ENCODE data around the gene AACS. TPM values are rescaled to one million over a fixed set of nuclear protein-coding genes. Genes with fewer than 3 reads are reported as not detected.

AACS gene
- total RNA-seq, 3 donors from 2014 or later (not counting 1 experiment from before 2014, with no cell fraction given): 14.6 to 20.4 (median 18.1) TPM

DNA sequence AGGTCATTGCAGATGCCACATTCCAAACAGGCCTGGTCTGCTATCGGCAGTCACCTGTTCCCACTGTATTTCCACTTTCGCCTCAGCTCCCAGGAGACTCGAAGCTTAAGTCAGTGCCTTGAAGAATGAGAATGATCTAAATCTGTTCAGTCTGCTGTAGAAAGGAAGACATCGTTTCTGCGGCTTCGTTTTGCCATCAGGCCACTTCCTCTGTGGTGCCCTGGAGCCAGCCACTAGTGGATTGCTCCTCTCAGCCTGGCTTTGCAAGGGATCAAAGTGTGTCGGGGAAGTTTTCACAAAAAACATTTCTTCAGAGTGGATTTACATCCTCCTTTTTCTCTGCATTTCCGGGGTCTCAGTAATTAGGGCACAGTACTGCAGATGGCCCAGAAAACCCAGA is 66.7 kb downstream of the AACS start:
- no peak for DNase-seq
- Mint-ChIP-seq H3K27ac (no peak overlapping the region), H3K4me1 (no peaks in the 10 kb centered on the region), H3K4me3 (no peak overlapping the region), H3K9me3 (no peaks in the 10 kb centered on the region), H3K36me3 (no peaks in the 10 kb centered on the region), H3K27me3 (ENCODE audit: low read depth in 2 of 2) (no peaks in the 10 kb centered on the region)
- Histone ChIP-seq H3K36me3 (ENCODE audit: control insufficient read depth, insufficient read depth, low read length) (no peaks in the 10 kb centered on the region), H3K4me1 (ENCODE audit: control insufficient read depth, insufficient read depth, low read length) (no peaks in the 10 kb centered on the region), H3K4me3 (ENCODE audit: low read length) (no peak overlapping the region), H3K9me3 (ENCODE audit: control insufficient read depth, insufficient read depth, low read length) (no peaks in the 10 kb centered on the region), H3K27ac (ENCODE audit: low read length) (no peak overlapping the region), H3K27me3 (ENCODE audit: control insufficient read depth, insufficient read depth, low read length) (no peaks in the 10 kb centered on the region)
- intact Hi-C loops (cut with micrococcal nuclease): no loop called here
- 85% methylated on average over 8 of the region's 8 CpGs for WGBS (ENCODE audit: insufficient coverage)
- ATAC-seq: no peak
- TF ChIP-seq, protein P1, sequence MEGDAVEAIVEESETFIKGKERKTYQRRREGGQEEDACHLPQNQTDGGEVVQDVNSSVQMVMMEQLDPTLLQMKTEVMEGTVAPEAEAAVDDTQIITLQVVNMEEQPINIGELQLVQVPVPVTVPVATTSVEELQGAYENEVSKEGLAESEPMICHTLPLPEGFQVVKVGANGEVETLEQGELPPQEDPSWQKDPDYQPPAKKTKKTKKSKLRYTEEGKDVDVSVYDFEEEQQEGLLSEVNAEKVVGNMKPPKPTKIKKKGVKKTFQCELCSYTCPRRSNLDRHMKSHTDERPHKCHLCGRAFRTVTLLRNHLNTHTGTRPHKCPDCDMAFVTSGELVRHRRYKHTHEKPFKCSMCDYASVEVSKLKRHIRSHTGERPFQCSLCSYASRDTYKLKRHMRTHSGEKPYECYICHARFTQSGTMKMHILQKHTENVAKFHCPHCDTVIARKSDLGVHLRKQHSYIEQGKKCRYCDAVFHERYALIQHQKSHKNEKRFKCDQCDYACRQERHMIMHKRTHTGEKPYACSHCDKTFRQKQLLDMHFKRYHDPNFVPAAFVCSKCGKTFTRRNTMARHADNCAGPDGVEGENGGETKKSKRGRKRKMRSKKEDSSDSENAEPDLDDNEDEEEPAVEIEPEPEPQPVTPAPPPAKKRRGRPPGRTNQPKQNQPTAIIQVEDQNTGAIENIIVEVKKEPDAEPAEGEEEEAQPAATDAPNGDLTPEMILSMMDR (IDR thresholded peaks at IDR 0.05): no peak

DNA sequence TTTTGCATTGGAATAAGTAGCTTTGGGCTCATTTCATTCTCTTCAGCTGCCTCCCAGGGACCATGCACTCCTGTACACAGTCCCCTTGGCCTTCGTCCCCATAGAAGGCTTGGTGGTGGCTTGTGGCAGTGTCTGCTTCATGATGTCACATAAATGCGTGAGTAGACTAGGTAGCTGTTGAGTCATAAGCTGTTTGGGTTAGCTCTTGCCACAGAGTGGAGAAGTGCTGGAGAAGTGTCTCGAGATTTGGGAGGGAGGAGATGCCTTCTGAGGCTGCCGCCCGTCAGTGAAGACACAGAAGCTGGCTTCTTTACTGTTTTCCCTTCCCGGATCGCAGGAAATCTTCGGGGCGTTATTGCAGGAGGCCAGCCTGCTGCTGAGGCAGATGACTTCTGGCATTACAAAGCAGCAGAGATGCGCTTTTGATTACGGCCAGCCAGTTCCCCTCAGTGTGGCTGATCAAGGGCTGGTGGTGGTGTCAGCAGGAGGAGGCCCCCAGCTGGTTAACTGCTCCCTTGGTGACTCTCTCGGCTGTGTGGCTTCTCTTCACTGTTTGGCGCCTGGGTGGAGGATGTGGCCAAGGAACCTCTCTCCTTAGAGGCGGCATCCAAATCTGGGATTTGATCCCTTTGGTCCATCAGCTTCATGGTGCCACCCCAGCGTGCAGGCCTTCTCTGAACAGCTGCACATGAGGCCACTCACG is 67.6 kb downstream of the AACS start:
- Histone ChIP-seq H3K4me1 (ENCODE audit: control insufficient read depth, insufficient read depth, low read length) (no peaks in the 10 kb centered on the region), H3K9me3 (ENCODE audit: control insufficient read depth, insufficient read depth, low read length) (no peaks in the 10 kb centered on the region), H3K4me3 (ENCODE audit: low read length) (no peak overlapping the region), H3K36me3 (ENCODE audit: control insufficient read depth, insufficient read depth, low read length) (no peaks in the 10 kb centered on the region), H3K27me3 (ENCODE audit: control insufficient read depth, insufficient read depth, low read length) (no peaks in the 10 kb centered on the region), H3K27ac (ENCODE audit: low read length) (no peak overlapping the region)
- no peaks in the 10 kb centered on the region for H3K27me3 Mint-ChIP-seq (ENCODE audit: low read depth in 2 of 2)
- 95% methylated on average over 16 of the region's 16 CpGs for WGBS (ENCODE audit: insufficient coverage)
- H3K36me3 Mint-ChIP-seq: no peaks in the 10 kb centered on the region
- TF ChIP-seq, protein P1 (IDR thresholded peaks at IDR 0.05): no peak
- H3K4me1 Mint-ChIP-seq: no peaks in the 10 kb centered on the region
- intact Hi-C loops (cut with micrococcal nuclease): no loop called here
- no peak overlapping the region for H3K27ac Mint-ChIP-seq
- ATAC-seq: no peak
- no peak overlapping the region for H3K4me3 Mint-ChIP-seq
- no peak for DNase-seq
- H3K9me3 Mint-ChIP-seq: no peaks in the 10 kb centered on the region

DNA sequence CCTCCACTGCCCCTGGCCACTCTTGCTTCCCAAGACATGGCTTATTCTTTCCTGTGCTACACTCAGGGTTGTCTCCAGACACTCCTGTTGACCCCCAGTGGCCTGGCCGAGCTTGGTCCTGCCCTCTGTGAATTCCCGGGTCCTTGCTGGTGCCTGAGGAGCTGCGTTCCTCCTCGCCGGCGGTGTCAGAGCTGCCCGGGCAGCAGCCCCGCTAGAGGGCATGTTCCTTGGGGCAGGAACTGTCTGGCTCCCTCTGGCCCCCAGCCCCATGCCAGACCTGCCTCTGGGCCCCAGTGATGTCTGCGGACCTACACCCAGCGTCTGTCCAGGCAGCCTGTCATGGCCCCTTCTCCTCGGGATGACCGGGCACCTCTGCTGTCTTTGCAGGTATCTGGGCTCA is 68.4 kb downstream of the AACS start:
- Mint-ChIP-seq H3K27ac (no peak overlapping the region), H3K4me1 (no peaks in the 10 kb centered on the region), H3K9me3 (no peaks in the 10 kb centered on the region), H3K27me3 (ENCODE audit: low read depth in 2 of 2) (no peaks in the 10 kb centered on the region), H3K4me3 (no peak overlapping the region), H3K36me3 (no peaks in the 10 kb centered on the region)
- Histone ChIP-seq H3K9me3 (ENCODE audit: control insufficient read depth, insufficient read depth, low read length) (no peaks in the 10 kb centered on the region), H3K27ac (ENCODE audit: low read length) (no peak overlapping the region), H3K27me3 (ENCODE audit: control insufficient read depth, insufficient read depth, low read length) (no peaks in the 10 kb centered on the region), H3K36me3 (ENCODE audit: control insufficient read depth, insufficient read depth, low read length) (no peaks in the 10 kb centered on the region), H3K4me1 (ENCODE audit: control insufficient read depth, insufficient read depth, low read length) (no peaks in the 10 kb centered on the region), H3K4me3 (ENCODE audit: low read length) (no peak overlapping the region)
- DNase-seq: no peak
- 97% methylated on average over 12 of the region's 12 CpGs for WGBS (ENCODE audit: insufficient coverage)
- ATAC-seq: no peak
- TF ChIP-seq, protein P1 (IDR thresholded peaks at IDR 0.05): no peak
- intact Hi-C loops (cut with micrococcal nuclease): no loop called here

DNA sequence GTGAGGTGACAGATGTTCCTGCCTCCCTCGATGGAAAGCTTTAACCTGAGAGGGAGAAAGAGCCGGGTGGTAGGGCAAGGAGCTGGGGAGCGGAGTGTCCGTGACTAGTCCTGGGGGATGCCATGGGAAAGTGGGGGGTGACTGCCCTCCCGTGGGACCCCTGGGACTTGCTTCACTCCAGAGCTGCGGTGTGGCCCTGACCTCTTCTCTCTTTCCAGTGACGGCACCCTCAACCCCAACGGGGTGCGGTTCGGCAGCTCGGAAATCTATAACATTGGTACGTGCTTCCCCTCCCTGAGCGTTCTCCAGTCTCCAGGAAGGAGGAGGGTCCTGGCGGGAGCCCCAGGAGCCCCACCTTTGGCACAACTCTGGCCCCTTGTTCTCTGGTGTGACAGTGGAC is 69.3 kb downstream of the AACS start:
- Histone ChIP-seq H3K27me3 (ENCODE audit: control insufficient read depth, insufficient read depth, low read length) (no peaks in the 10 kb centered on the region), H3K9me3 (ENCODE audit: control insufficient read depth, insufficient read depth, low read length) (no peaks in the 10 kb centered on the region), H3K36me3 (ENCODE audit: control insufficient read depth, insufficient read depth, low read length) (no peaks in the 10 kb centered on the region), H3K27ac (ENCODE audit: low read length) (no peak overlapping the region), H3K4me3 (ENCODE audit: low read length) (no peak overlapping the region), H3K4me1 (ENCODE audit: control insufficient read depth, insufficient read depth, low read length) (no peaks in the 10 kb centered on the region)
- H3K27me3 Mint-ChIP-seq (ENCODE audit: low read depth in 2 of 2): no peaks in the 10 kb centered on the region
- H3K4me3 Mint-ChIP-seq: no peak overlapping the region
- 96% methylated on average over 14 of the region's 14 CpGs for WGBS (ENCODE audit: insufficient coverage)
- no peaks in the 10 kb centered on the region for H3K9me3 Mint-ChIP-seq
- H3K36me3 Mint-ChIP-seq: no peaks in the 10 kb centered on the region
- no peak overlapping the region for H3K27ac Mint-ChIP-seq
- TF ChIP-seq, protein P1 (IDR thresholded peaks at IDR 0.05): no peak
- DNase-seq (no peak), ATAC-seq (no peak)
- intact Hi-C loops (cut with micrococcal nuclease): no loop called here
- H3K4me1 Mint-ChIP-seq: no peaks in the 10 kb centered on the region

Data from natural killer cell (primary cell).